Pulmonary artery endothelial cell (primary cell): Measurements from ENCODE around the gene TRIO. TPM values are rescaled to one million over a fixed set of nuclear protein-coding genes. Genes with fewer than 3 reads are reported as not detected.

Experiments used
- DNase-seq: peaks from one replicate; pipeline ENCODE4 v3.0.0-alpha.2; 2011; ENCODE audit warnings: low read depth, low spot score
- total RNA-seq: library from RNA; depleted of rRNA; stranded (reverse); fragments of >200 nt; gene quantifications from 2 replicates; pipeline ENCODE4 v1.2.3, GENCODE V29; 2014

The TRIO gene
- total RNA-seq, 1 donor from 2014 or later = 144 TPM

GRCh38 chr5:14408969-14409586 is 265.9 kb downstream of the TRIO start:
- no peak for DNase-seq

- no peak for DNase-seq
Measured at GRCh38 chr5:14410068-14410393, 266.9 kb downstream of the TRIO start.

- DNase-seq = no peak
Measured at GRCh38 chr5:14410394-14411201, 267.5 kb downstream of the TRIO start.

- no peak for DNase-seq
Measured at GRCh38 chr5:14411216-14411615, 268.1 kb downstream of the TRIO start.

- DNase-seq = no peak
Measured at GRCh38 chr5:14413331-14413750, 270.2 kb downstream of the TRIO start.

- no peak for DNase-seq
Measured at GRCh38 chr5:14414007-14414406, 270.9 kb downstream of the TRIO start.

- no peak for DNase-seq
Measured at GRCh38 chr5:14414656-14415023, 271.5 kb downstream of the TRIO start.

GRCh38 chr5:14415024-14415697 is 272.0 kb downstream of the TRIO start:
- no peak for DNase-seq

- no peak for DNase-seq
Measured at GRCh38 chr5:14415698-14416074, 272.5 kb downstream of the TRIO start.

- no peak for DNase-seq
Measured at GRCh38 chr5:14416621-14417275, 273.6 kb downstream of the TRIO start.

- DNase-seq = no peak
Measured at GRCh38 chr5:14417276-14417730, 274.2 kb downstream of the TRIO start.

GRCh38 chr5:14417792-14418765 is 274.9 kb downstream of the TRIO start:
- DNase-seq = no peak

GRCh38 chr5:14419686-14420085 is 276.5 kb downstream of the TRIO start:
- DNase-seq = no peak

GRCh38 chr5:14420101-14420811 is 277.1 kb downstream of the TRIO start:
- DNase-seq = no peak

GRCh38 chr5:14421851-14422250 is 278.7 kb downstream of the TRIO start:
- DNase-seq = no peak

GRCh38 chr5:14424011-14424685 is 281.0 kb downstream of the TRIO start:
- no peak for DNase-seq

- DNase-seq = no peak
Measured at GRCh38 chr5:14425559-14425958, 282.4 kb downstream of the TRIO start.

- no peak for DNase-seq
Measured at GRCh38 chr5:14426521-14426920, 283.4 kb downstream of the TRIO start.

- no peak for DNase-seq
Measured at GRCh38 chr5:14428302-14429081, 285.4 kb downstream of the TRIO start.
